SK-N-MC (cell line): Measurements from ENCODE around the gene FANCF.

ENCODE experiments used
- EZH2 ChIP-seq: fragments of 200-600 bp; sonication (generic); IDR thresholded peaks from one replicate; pipeline ENCODE4 v1.6.1; 2017; ENCODE audit warnings: antibody characterized with exemption
- POLR2AphosphoS5 ChIP-seq: IDR thresholded peaks from 2 replicates; pipeline ENCODE4 v1.6.1; 2012; ENCODE audit warnings: mild to moderate bottlenecking, low read depth, low read length, borderline replicate concordance

DNA sequence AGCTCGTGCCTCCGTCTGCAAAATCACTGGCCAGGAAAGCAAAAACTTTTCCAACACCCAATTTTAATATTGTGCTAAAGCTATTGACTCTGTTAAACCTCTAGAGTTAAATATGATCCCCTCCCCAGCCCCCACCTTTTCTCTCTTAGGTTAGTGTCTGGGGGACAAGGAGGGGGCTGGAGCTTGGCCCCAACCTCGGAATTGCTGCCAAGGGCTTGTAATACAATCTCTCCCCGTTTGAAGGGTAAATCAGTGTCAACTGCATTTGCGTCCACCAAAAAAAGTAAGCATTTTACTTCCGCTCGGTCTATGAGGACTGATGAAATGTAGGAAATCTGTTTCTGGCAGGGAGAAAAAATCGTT is 40.7 kb upstream of the FANCF start, which contains the start of gene GAS2:
- no peak for TF ChIP-seq EZH2
- TF ChIP-seq POLR2AphosphoS5, result no peak
